Esophagus muscularis mucosa (tissue), 4 donors: ENCODE measurements around the gene PHC2. TPM values are rescaled to one million over a fixed set of nuclear protein-coding genes. Genes with fewer than 3 reads are reported as not detected.
A peak's percentile ranks its signal among the peaks of the same experiment; 100 is the strongest.

Experiments used
- DNase-seq: peaks from one replicate; pipeline ENCODE4 v3.0.0-alpha.2; 2017; ENCODE audit errors: extremely low spot score
- H3K27ac ChIP-seq, 4 donors: fragments of 200-600 bp; sonication (generic); replicated peaks in 1 of 4; 1 replicate in 3 of 4; 2 replicates in 1 of 4; pipeline ENCODE4 v1.5.1; 2016 to 2019; ENCODE audit warnings: mild to moderate bottlenecking in 1 of 4
- H3K27me3 ChIP-seq, 4 donors: fragments of 200-600 bp; sonication (generic); one replicate each; pipeline versions ENCODE4 v1.5.1 to v1.6.0; 2016 to 2019
- H3K36me3 ChIP-seq, 4 donors: fragments of 200-600 bp; sonication (generic); one replicate each; pipeline ENCODE4 v1.5.1; 2016 to 2019
- H3K4me1 ChIP-seq, 4 donors: fragments of 200-600 bp; sonication (generic); one replicate each; pipeline ENCODE4 v1.5.1; 2016 to 2019
- H3K4me3 ChIP-seq, 4 donors: fragments of 200-600 bp; sonication (generic); 1 replicate in 2 of 4; 2 replicates in 2 of 4; pipeline ENCODE4 v1.5.1; 2016 to 2019; ENCODE audit warnings: mild to moderate bottlenecking in 4 of 4, moderate library complexity in 1 of 4
- H3K9me3 ChIP-seq, 4 donors: fragments of 200-600 bp; sonication (generic); 1 replicate in 3 of 4; 2 replicates in 1 of 4; pipeline ENCODE4 v1.5.1; 2016 to 2019
- EP300 ChIP-seq: sonication (generic); formaldehyde crosslinking; IDR thresholded peaks from one replicate; pipeline ENCODE4 v1.6.1; 2017; ENCODE audit warnings: antibody characterized with exemption
- POLR2A ChIP-seq: fragments of 450-650 bp; IDR thresholded peaks from one replicate; pipeline ENCODE4 v1.6.1; 2017; ENCODE audit warnings: antibody characterized with exemption, moderate library complexity, mild to moderate bottlenecking, low read depth
- POLR2AphosphoS5 ChIP-seq, 2 donors: sonication (generic); formaldehyde crosslinking; IDR thresholded peaks; one replicate each; pipeline ENCODE4 v1.6.1; 2017; ENCODE audit warnings: antibody characterized with exemption in 2 of 2
- WGBS: methylation state at CpG from one replicate; pipeline ENCODE4 v1.1.5; 2018; 5-methylcytosine and 5-hydroxymethylcytosine counted together
- intact Hi-C: fragments of 100-400 bp; cut with DNase I; formaldehyde crosslinking; loops from one replicate; pipeline ENCODE4 v1.15.1; 2023
- total RNA-seq, 4 donors: library from RNA; depleted of rRNA; stranded (reverse); fragments of >200 nt; gene quantifications; one replicate each; pipeline versions ENCODE4 v1.1.0 to v1.2.1, GENCODE V29; 2016
- TF ChIP-seq, protein P1 (sequence below), 3 experiments: fragments of 200-600 bp in 2 of 3; fragments of 450-650 bp in 1 of 3; sonication (generic) in 2 of 3; IDR thresholded peaks; one replicate each; pipeline ENCODE4 v1.5.1; 2017 to 2019; ENCODE audit warnings: antibody characterized with exemption in 3 of 3, mild to moderate bottlenecking in 2 of 3, moderate library complexity in 1 of 3

Gene PHC2
- total RNA-seq, 4 donors from 2014 or later: 104 to 274 (median 201) TPM

DNA sequence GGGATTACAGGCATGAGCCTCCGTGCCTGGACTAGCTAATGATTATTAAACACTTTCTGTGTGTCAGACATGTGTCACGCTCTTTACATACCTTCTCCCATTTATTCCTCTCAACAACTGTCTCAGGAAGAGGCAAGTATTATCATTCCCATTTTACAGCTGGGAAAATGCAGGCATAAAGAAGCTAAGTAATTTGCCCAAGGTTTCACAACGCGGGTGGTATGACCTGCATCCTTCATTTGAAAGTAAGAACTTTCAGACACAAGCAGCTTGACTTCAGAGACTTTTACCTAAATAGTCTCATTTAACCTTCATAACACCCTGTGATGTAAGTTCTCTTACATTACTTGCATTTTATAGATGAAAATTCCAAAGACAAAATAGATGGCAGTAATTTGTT lies 40.5 kb upstream of the PHC2 start:
- Histone ChIP-seq H3K9me3 (no peaks in the 10 kb centered on the region), H3K4me1 (peaks cover 27 to 60% (median 43%) of the 10 kb centered on the region in 4 donors), H3K27me3 (no peaks in the 10 kb centered on the region), H3K4me3 (no peak overlapping the region), H3K36me3 (no peaks in the 10 kb centered on the region), H3K27ac (peak overlapping the region; percentile 75 to 84 (median 80))
- intact Hi-C loops: loop anchor here (5.0 to 10.0 kb wide), 4 partner anchors 39 to 347 kb away; partner anchors contain the start of gene PHC2
- TF ChIP-seq POLR2A: no peak
- TF ChIP-seq POLR2AphosphoS5 (IDR thresholded peaks at IDR 0.05): no peak
- no peak for TF ChIP-seq EP300
- TF ChIP-seq, protein P1, sequence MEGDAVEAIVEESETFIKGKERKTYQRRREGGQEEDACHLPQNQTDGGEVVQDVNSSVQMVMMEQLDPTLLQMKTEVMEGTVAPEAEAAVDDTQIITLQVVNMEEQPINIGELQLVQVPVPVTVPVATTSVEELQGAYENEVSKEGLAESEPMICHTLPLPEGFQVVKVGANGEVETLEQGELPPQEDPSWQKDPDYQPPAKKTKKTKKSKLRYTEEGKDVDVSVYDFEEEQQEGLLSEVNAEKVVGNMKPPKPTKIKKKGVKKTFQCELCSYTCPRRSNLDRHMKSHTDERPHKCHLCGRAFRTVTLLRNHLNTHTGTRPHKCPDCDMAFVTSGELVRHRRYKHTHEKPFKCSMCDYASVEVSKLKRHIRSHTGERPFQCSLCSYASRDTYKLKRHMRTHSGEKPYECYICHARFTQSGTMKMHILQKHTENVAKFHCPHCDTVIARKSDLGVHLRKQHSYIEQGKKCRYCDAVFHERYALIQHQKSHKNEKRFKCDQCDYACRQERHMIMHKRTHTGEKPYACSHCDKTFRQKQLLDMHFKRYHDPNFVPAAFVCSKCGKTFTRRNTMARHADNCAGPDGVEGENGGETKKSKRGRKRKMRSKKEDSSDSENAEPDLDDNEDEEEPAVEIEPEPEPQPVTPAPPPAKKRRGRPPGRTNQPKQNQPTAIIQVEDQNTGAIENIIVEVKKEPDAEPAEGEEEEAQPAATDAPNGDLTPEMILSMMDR (IDR thresholded peaks at IDR 0.05): no peak
- no peak for DNase-seq
- WGBS: 96% methylated on average over 4 of the region's 4 CpGs

DNA sequence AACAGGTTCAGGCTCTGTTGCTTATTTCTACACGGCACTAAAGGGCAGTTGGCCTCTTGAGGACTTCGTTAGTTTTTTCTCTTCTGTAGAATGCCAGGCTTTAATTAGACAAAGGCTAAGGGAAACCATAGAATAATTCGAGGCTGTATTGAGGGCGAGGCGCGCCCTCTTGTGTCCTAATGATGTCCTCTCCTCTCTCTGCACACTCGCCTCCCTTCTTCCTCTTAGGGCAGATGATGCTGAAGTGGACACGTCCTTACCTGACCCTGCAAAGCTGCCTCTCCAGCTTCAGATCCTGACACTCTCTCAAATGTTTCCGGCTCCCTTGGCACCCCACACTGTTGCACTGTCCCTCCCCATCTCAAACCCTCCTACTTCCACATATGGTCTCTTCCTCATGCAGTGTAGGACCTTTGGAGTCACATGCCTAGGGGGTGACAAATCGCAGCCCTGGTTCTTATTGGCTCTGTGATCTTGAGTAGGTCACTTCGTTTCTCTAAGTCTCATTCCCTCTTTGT lies 39.7 kb upstream of the PHC2 start:
- Histone ChIP-seq H3K27me3 (no peaks in the 10 kb centered on the region), H3K9me3 (no peaks in the 10 kb centered on the region), H3K4me1 (peaks cover 27 to 68% (median 50%) of the 10 kb centered on the region in 4 donors), H3K36me3 (no peaks in the 10 kb centered on the region), H3K27ac (peak overlapping the region; percentile 28 to 84 (median 80)), H3K4me3 (no peak overlapping the region)
- intact Hi-C loops: loop anchor here (5.0 to 10.0 kb wide), 4 partner anchors 38 to 346 kb away; partner anchors contain the start of gene PHC2
- peak in 1 of 2 donors; percentile 72 for TF ChIP-seq POLR2AphosphoS5 (IDR thresholded peaks at IDR 0.05)
- no peak for TF ChIP-seq EP300
- TF ChIP-seq, protein P1 (IDR thresholded peaks at IDR 0.05): peak; percentile 87 to 91 (median 88)
- peak; percentile 96 for DNase-seq
- WGBS: 4% methylated on average over 11 of the region's 11 CpGs

DNA sequence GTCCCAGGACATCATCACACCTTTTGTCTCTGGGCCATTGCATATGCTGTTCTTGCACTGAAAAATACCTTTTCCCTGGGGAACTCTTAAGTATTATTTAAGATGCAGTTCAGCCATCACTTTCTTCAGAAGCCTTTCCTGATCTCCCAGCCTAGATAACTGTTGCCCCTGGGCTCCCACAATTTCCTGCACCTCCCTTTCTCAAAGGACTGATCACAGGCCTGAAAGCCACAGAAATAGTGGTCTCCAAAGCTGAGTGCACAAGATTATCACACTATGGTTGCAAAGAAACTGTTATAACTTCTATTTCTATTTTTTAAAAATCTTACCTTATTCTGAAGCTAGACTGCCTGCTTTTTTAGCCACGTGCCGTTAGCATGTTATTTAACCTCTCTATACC lies 38.8 kb upstream of the PHC2 start:
- intact Hi-C loops: loop anchor here (5.0 to 10.0 kb wide), 5 partner anchors 37 to 345 kb away; partner anchors contain the start of gene PHC2
- DNase-seq: no peak
- TF ChIP-seq POLR2AphosphoS5 (IDR thresholded peaks at IDR 0.05) (no peak), EP300 (no peak), POLR2A (no peak)
- TF ChIP-seq, protein P1 (IDR thresholded peaks at IDR 0.05): no peak
- Histone ChIP-seq H3K9me3 (no peaks in the 10 kb centered on the region), H3K4me3 (no peak overlapping the region), H3K36me3 (no peaks in the 10 kb centered on the region), H3K4me1 (peaks cover 27 to 68% (median 50%) of the 10 kb centered on the region in 4 donors), H3K27ac (peak overlapping the region in 3 of 4 donors; percentile 80 to 84 (median 80)), H3K27me3 (no peaks in the 10 kb centered on the region)
- 85% methylated on average over 2 of the region's 2 CpGs for WGBS

DNA sequence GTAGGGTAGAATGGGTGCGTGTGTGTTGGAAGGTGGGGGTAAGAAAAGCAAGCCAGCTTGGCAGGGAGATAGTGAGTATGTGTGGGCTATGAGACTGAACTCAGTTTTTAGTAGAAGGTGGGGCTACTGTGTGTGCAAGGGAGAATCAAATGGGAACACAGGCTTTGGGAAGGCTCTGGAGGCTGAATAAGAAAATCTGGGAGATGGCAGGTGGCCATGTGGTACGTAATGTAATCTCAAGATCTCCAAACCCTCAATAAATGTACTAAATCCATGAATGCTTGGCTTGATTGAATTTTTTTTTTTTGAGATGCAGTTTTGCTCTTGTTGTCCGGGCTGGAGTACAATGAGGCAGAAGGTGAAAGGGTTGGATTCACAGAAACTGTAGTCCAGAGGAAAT lies 38.1 kb upstream of the PHC2 start:
- intact Hi-C loops: loop anchor here (5.0 kb wide), 1 partner anchor 172 kb away; no protein-coding TSS in a partner anchor
- no peak overlapping the region for H3K27ac ChIP-seq

More for the DNA sequence above, 38.1 kb upstream of the PHC2 start:
- Histone ChIP-seq H3K36me3 (no peaks in the 10 kb centered on the region), H3K9me3 (no peaks in the 10 kb centered on the region), H3K4me3 (no peak overlapping the region), H3K4me1 (peaks cover 23 to 62% (median 46%) of the 10 kb centered on the region in 4 donors), H3K27me3 (no peaks in the 10 kb centered on the region)
- no peak for TF ChIP-seq POLR2A
- TF ChIP-seq, protein P1 (IDR thresholded peaks at IDR 0.05): no peak
- no peak for TF ChIP-seq EP300
- no peak for TF ChIP-seq POLR2AphosphoS5 (IDR thresholded peaks at IDR 0.05)
- DNase-seq: no peak
- WGBS: 75% methylated on average over 3 of the region's 3 CpGs
